ENCODE results near the gene PSMD14. TPM values are rescaled to one million over a fixed set of nuclear protein-coding genes. Genes with fewer than 3 reads are reported as not detected.
A peak's percentile ranks its signal among the peaks of the same experiment; 100 is the strongest.
"Not testable (repeated sequence)": the region's sequence is repeated elsewhere in the genome, so short reads cannot be mapped to it uniquely, and the experiment has no call there.

PSMD14 gene
- total RNA-seq, 1 donor from 2014 or later = 45.5 TPM

GRCh38 chr2:161337247-161337646 is 29.0 kb downstream of the PSMD14 start:
- no peak for DNase-seq

GRCh38 chr2:161339532-161339931 is 31.3 kb downstream of the PSMD14 start:
- not testable (repeated sequence) for DNase-seq

- not testable (repeated sequence) for DNase-seq
Observed at GRCh38 chr2:161340930-161341413, 32.7 kb downstream of the PSMD14 start.

- DNase-seq = no peak
Observed at GRCh38 chr2:161343235-161343634, 35.0 kb downstream of the PSMD14 start.

- no peak for DNase-seq
Observed at GRCh38 chr2:161344692-161345091, 36.5 kb downstream of the PSMD14 start.

- DNase-seq = no peak
Observed at GRCh38 chr2:161351678-161352077, 43.5 kb downstream of the PSMD14 start.

- no peak for DNase-seq
Observed at GRCh38 chr2:161352719-161353118, 44.5 kb downstream of the PSMD14 start.

- no peak for DNase-seq
Observed at GRCh38 chr2:161353543-161353942, 45.3 kb downstream of the PSMD14 start.

- DNase-seq = no peak
Observed at GRCh38 chr2:161354106-161354505, 45.9 kb downstream of the PSMD14 start.

- DNase-seq = no peak
Observed at GRCh38 chr2:161355106-161355505, 46.9 kb downstream of the PSMD14 start.

- no peak for DNase-seq
Observed at GRCh38 chr2:161355983-161356382, 47.8 kb downstream of the PSMD14 start.

- DNase-seq = no peak
Observed at GRCh38 chr2:161357097-161357496, 48.9 kb downstream of the PSMD14 start.

- no peak for DNase-seq
Observed at GRCh38 chr2:161358838-161359237, 50.6 kb downstream of the PSMD14 start.

- DNase-seq = not testable (repeated sequence)
Observed at GRCh38 chr2:161360095-161360654, 52.0 kb downstream of the PSMD14 start.

GRCh38 chr2:161362568-161363166 is 54.4 kb downstream of the PSMD14 start:
- DNase-seq = no peak

- DNase-seq = no peak
Observed at GRCh38 chr2:161367675-161368074, 59.5 kb downstream of the PSMD14 start.

- DNase-seq = no peak
Observed at GRCh38 chr2:161369311-161369710, 61.1 kb downstream of the PSMD14 start.

- no peak for DNase-seq
Observed at GRCh38 chr2:161370981-161371380, 62.8 kb downstream of the PSMD14 start.

GRCh38 chr2:161371869-161372268 is 63.6 kb downstream of the PSMD14 start:
- no peak for DNase-seq

- no peak for DNase-seq
Observed at GRCh38 chr2:161373942-161374341, 65.7 kb downstream of the PSMD14 start.

GRCh38 chr2:161374446-161374845 is 66.2 kb downstream of the PSMD14 start:
- DNase-seq = no peak

- DNase-seq = no peak
Observed at GRCh38 chr2:161379740-161380139, 71.5 kb downstream of the PSMD14 start.

- DNase-seq = peak; percentile 51
Observed at GRCh38 chr2:161381546-161381945, 73.3 kb downstream of the PSMD14 start.

- DNase-seq = no peak
Observed at GRCh38 chr2:161382747-161383146, 74.5 kb downstream of the PSMD14 start.
